ENCODE results near the gene MSX1.

- TF ChIP-seq POLR2AphosphoS5 (IDR thresholded peaks at IDR 0.05; ENCODE audit: low read depth, low read length) (no peak), CEBPB (IDR thresholded peaks at IDR 0.05; ENCODE audit: low read depth) (no peak), EZH2phosphoT487 (IDR thresholded peaks at IDR 0.05; ENCODE audit: borderline replicate concordance) (no peak), YY1 (IDR thresholded peaks at IDR 0.05; ENCODE audit: extremely low read depth, insufficient replicate concordance, low read depth, low read length) (no peak), EZH2 (IDR thresholded peaks at IDR 0.05) (no peak), CTCF (IDR thresholded peaks at IDR 0.05 in 2 of 3, conservative IDR thresholded peaks at IDR 0.05 in 1 of 3; ENCODE audit: borderline replicate concordance in 1 of 3, insufficient read depth in 1 of 3, low read depth in 2 of 3, low read length in 2 of 3) (no peak), FOSL1 (IDR thresholded peaks at IDR 0.05; ENCODE audit: low read depth) (no peak), MAX (IDR thresholded peaks at IDR 0.05) (no peak), REST (IDR thresholded peaks at IDR 0.05; ENCODE audit: low read depth) (no peak), RAD21 (IDR thresholded peaks at IDR 0.05; ENCODE audit: low read depth) (no peak), ATF3 (IDR thresholded peaks at IDR 0.05) (no peak), POLR2A (IDR thresholded peaks at IDR 0.05; ENCODE audit: borderline replicate concordance, extremely low read depth, insufficient read depth, insufficient read length) (no peak), SP1 (IDR thresholded peaks at IDR 0.05; ENCODE audit: low read depth) (no peak)
Measured at GRCh38 chr4:4812145-4812794, 47.2 kb upstream of the MSX1 start.

Data from HCT116 (cell line).